Trophoblast cell (in vitro differentiated cells and primary cell): Measurements from ENCODE around the gene MYOD1.

Experiments
- DNase-seq, 2 donors: peaks; one replicate each; pipeline ENCODE4 v3.0.0-alpha.2; 2016
- H2AFZ ChIP-seq: 2 replicates; pipeline ENCODE4 v1.6.1; 2013; ENCODE audit warnings: low read length, moderate library complexity, mild to moderate bottlenecking; ENCODE audit not compliant: insufficient read depth, poor library complexity
- H2AK5ac ChIP-seq: 2 replicates; pipeline ENCODE4 v1.6.1; 2013; ENCODE audit warnings: mild to moderate bottlenecking, low read length
- H2BK120ac ChIP-seq: 2 replicates; pipeline ENCODE4 v1.6.1; 2013; ENCODE audit warnings: low read length, mild to moderate bottlenecking, moderate library complexity; ENCODE audit not compliant: insufficient read depth, poor library complexity
- H2BK12ac ChIP-seq: 2 replicates; pipeline ENCODE4 v1.6.1; 2013; ENCODE audit warnings: mild to moderate bottlenecking, low read length, moderate library complexity
- H2BK5ac ChIP-seq: 2 replicates; pipeline ENCODE4 v1.6.1; 2013; ENCODE audit warnings: low read length, low read depth, moderate library complexity, mild to moderate bottlenecking; ENCODE audit not compliant: poor library complexity
- H3K14ac ChIP-seq: 2 replicates; pipeline ENCODE4 v1.6.1; 2013; ENCODE audit warnings: mild to moderate bottlenecking, low read length
- H3K18ac ChIP-seq: 2 replicates; pipeline ENCODE4 v1.6.1; 2013; ENCODE audit warnings: mild to moderate bottlenecking, low read length
- H3K23ac ChIP-seq: 2 replicates; pipeline ENCODE4 v1.6.1; 2013; ENCODE audit warnings: low read length
- H3K27ac ChIP-seq: 2 replicates; pipeline ENCODE4 v1.5.1; 2013; ENCODE audit warnings: low read depth, mild to moderate bottlenecking, inconsistent platforms, low read length, moderate library complexity
- H3K27me3 ChIP-seq: 2 replicates; pipeline ENCODE4 v1.6.1; 2013; ENCODE audit warnings: inconsistent platforms, mild to moderate bottlenecking, low read length, moderate library complexity; ENCODE audit not compliant: insufficient read depth
- H3K36me3 ChIP-seq, 2 experiments: 1 replicate in 1 of 2; 2 replicates in 1 of 2; pipeline ENCODE4 v1.6.1; 2013; ENCODE audit warnings: low read length in 2 of 2, mild to moderate bottlenecking in 2 of 2, moderate library complexity in 1 of 2; ENCODE audit not compliant: insufficient read depth in 2 of 2, control insufficient read depth in 1 of 2
- H3K4ac ChIP-seq: 2 replicates; pipeline ENCODE4 v1.6.1; 2013; ENCODE audit warnings: low read depth, mild to moderate bottlenecking, low read length, moderate library complexity
- H3K4me1 ChIP-seq, 2 experiments: 1 replicate in 1 of 2; 2 replicates in 1 of 2; pipeline ENCODE4 v1.6.1; 2013; ENCODE audit warnings: low read length in 2 of 2, mild to moderate bottlenecking in 2 of 2, moderate library complexity in 1 of 2; ENCODE audit not compliant: insufficient read depth in 2 of 2, control insufficient read depth in 1 of 2
- H3K4me2 ChIP-seq: 2 replicates; pipeline ENCODE4 v1.6.1; 2013; ENCODE audit warnings: inconsistent platforms, mild to moderate bottlenecking, low read length, moderate library complexity
- H3K4me3 ChIP-seq: 2 replicates; pipeline ENCODE4 v1.5.1; 2013; ENCODE audit warnings: mild to moderate bottlenecking, low read depth, low read length, inconsistent platforms
- H3K79me1 ChIP-seq: one replicate; pipeline ENCODE4 v1.6.1; 2013; ENCODE audit warnings: low read length
- H3K79me2 ChIP-seq: 2 replicates; pipeline ENCODE4 v1.6.1; 2013; ENCODE audit warnings: low read length, mild to moderate bottlenecking; ENCODE audit not compliant: control insufficient read depth, insufficient read depth, poor library complexity
- H3K9ac ChIP-seq: 2 replicates; pipeline ENCODE4 v1.6.1; 2013; ENCODE audit warnings: mild to moderate bottlenecking, low read length
- H3K9me3 ChIP-seq: 2 replicates; pipeline ENCODE4 v1.6.1; 2013; ENCODE audit warnings: low read depth, mild to moderate bottlenecking, control low read depth, inconsistent platforms, low read length; ENCODE audit not compliant: insufficient read depth
- H4K12ac ChIP-seq: 2 replicates; pipeline ENCODE4 v1.6.1; 2013; ENCODE audit warnings: low read depth, mild to moderate bottlenecking, low read length, moderate library complexity
- H4K8ac ChIP-seq: 2 replicates; pipeline ENCODE4 v1.6.1; 2013; ENCODE audit warnings: low read depth, mild to moderate bottlenecking, low read length, moderate library complexity
- H4K91ac ChIP-seq: one replicate; pipeline ENCODE4 v1.6.1; 2013; ENCODE audit warnings: low read depth, mild to moderate bottlenecking, low read length, moderate library complexity
- WGBS: extraction: QIAGEN DNeasy Blood & Tissue Kit; methylation state at CpG from one replicate; pipeline ENCODE4 v1.1.7; 2013; ENCODE audit warnings: missing lambda C conversion rate; ENCODE audit not compliant: insufficient read length, insufficient coverage; ENCODE audit errors: extremely low coverage; 5-methylcytosine and 5-hydroxymethylcytosine counted together

MYOD1 gene

DNA sequence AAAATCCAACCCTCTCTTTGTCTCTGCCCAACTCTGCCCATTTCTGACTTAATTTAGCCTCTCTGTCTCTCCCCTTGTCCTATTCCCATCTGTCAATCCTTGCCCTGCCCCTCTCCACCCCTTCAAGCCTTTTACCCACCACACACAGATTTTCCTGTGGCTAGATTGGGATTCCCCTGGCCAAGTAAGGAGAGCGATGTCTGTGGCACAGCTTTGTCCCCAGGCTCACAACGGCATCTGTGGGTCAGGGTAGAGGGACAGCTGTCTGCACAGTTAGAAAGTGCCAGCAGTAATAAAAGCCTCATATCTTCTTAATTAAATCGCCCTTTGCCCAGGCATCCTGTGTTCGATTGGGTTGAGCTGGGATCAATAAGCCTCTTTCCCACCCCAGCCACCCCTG lies 13.9 kb downstream of the MYOD1 start:
- no peak overlapping the region for H3K27ac ChIP-seq
- no peak overlapping the region for H2AFZ ChIP-seq
- no peak overlapping the region for H3K14ac ChIP-seq
- H3K4me3 ChIP-seq, result no peak overlapping the region
- DNase-seq, result no peak
- H3K79me1 ChIP-seq, result no peaks in the 10 kb centered on the region
- no peak overlapping the region for H2AK5ac ChIP-seq
- no peaks in the 10 kb centered on the region for H3K36me3 ChIP-seq
- WGBS, result no CpG with 5 or more reads among the region's 4 CpGs
- H3K4me2 ChIP-seq, result no peak overlapping the region
- H3K18ac ChIP-seq, result no peak overlapping the region
- peaks cover 40% of the 10 kb centered on the region for H3K27me3 ChIP-seq
- no peak overlapping the region for H4K12ac ChIP-seq
- no peak overlapping the region for H4K8ac ChIP-seq
- peaks cover 3 to 6% of the 10 kb centered on the region in 2 experiments for H3K4me1 ChIP-seq
- H3K23ac ChIP-seq, result no peak overlapping the region
- no peak overlapping the region for H2BK120ac ChIP-seq
- H2BK5ac ChIP-seq, result no peak overlapping the region
- H4K91ac ChIP-seq, result no peak overlapping the region
- no peaks in the 10 kb centered on the region for H3K79me2 ChIP-seq
- H3K4ac ChIP-seq, result no peak overlapping the region
- H3K9me3 ChIP-seq, result peaks cover 11% of the 10 kb centered on the region
- no peak overlapping the region for H3K9ac ChIP-seq
- no peak overlapping the region for H2BK12ac ChIP-seq

DNA sequence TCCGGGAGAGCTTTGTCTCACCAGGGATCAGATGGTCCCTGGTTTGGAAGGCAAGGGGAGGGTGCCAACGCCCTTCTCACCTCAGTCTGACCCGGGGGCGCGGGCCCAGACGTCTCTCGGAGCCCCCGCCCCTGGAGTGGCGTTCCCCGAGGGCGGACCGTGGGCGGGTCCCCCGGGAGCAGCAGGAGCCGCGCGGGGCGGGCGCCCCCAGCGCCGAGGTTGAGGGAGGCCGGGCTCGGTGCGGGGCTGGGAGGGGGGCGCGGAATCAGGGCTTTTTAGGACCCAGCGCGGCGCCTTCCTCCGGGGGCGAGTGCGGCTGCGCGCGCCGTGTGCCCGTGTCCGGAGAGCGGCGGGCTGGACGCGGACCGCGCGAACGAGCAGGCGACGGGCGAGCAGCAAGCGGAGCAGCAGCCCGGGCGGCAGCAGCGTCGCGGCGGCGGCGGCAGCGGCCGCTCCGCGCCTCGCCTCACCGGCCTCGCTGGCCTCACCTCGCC lies 15.1 kb downstream of the MYOD1 start, which contains the start of gene KCNC1:
Gene KCNC1, plus strand, starts transcription at position 364 of the 494 bp plus-strand sequence. CDS start 1,222 bp downstream, outside the sequence.
- Histone ChIP-seq H2BK5ac (no peak within 1 kb of the TSS), H4K91ac (no peak within 1 kb of the TSS), H3K27me3 (peaks cover 40% of the 10 kb centered on the region), H3K79me1 (no peaks in the 10 kb centered on the region), H2BK120ac (no peak within 1 kb of the TSS), H2AK5ac (no peak within 1 kb of the TSS), H3K4ac (no peak within 1 kb of the TSS), H2BK12ac (no peak within 1 kb of the TSS), H2AFZ (no peak within 1 kb of the TSS), H3K9ac (no peak within 1 kb of the TSS), H3K4me2 (peak within 1 kb of the TSS; percentile 83), H3K9me3 (peaks cover 11% of the 10 kb centered on the region), H3K18ac (no peak within 1 kb of the TSS), H3K36me3 (no peaks in the 10 kb centered on the region), H3K4me1 (peaks cover 3 to 6% of the 10 kb centered on the region in 2 experiments), H3K23ac (peak within 1 kb of the TSS; percentile 27), H4K8ac (no peak within 1 kb of the TSS), H4K12ac (no peak within 1 kb of the TSS), H3K14ac (no peak within 1 kb of the TSS), H3K27ac (no peak within 1 kb of the TSS), H3K79me2 (no peaks in the 10 kb centered on the region), H3K4me3 (peak within 1 kb of the TSS; percentile 54)
- no CpG with 5 or more reads among the region's 66 CpGs for WGBS
- peak; percentile 10 to 48 for DNase-seq

DNA sequence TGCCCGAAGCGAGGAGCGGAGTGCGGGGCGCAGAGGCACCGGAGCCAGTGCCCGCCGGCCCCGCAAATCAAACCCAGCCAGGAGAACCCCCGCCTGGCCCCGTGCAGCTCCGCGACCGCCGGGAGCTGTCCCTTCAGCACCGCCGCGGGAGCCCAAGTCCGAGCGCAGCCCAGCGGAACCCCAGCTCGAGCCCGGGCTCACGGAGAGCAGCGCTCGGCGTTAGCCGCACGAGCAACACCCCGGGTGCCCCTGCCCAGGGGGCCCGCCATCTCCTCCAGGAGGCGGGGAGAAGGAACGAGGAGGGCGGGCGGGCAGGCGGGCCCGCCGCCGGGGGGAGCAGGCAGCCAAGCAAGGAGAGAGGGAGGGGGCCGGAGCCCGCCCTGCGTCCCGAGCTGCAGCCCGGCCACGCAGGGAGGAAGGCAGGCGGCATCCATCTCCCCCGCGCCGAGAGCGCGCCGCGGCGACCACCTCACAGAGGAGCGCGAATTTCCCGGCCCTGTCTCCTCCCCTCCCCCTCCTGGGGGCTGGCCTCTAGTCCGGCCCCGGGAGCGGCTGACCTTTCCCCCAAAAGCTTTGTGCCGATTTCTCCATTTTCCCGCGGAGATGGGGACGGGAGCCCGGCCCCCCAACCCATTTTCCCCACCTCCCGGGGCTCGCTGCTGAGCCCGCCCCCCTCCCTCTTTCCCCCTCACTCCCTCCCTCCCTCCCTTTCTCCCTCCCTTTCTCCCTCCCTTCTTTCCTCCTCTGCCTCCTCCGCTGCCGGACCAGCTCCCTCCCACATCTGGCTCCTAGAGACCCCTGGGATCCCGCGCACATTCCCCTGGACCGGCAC lies 15.8 kb downstream of the MYOD1 start:
- H3K23ac ChIP-seq, result no peak overlapping the region
- H3K36me3 ChIP-seq, result no peaks in the 10 kb centered on the region
- H2BK5ac ChIP-seq, result no peak overlapping the region
- peak overlapping the region; percentile 54 for H3K4me3 ChIP-seq
- no peak overlapping the region for H3K18ac ChIP-seq
- H4K91ac ChIP-seq, result no peak overlapping the region
- H3K27ac ChIP-seq, result no peak overlapping the region
- no peak overlapping the region for H3K4ac ChIP-seq
- H3K9me3 ChIP-seq, result peaks cover 15% of the 10 kb centered on the region
- H3K27me3 ChIP-seq, result peaks cover 40% of the 10 kb centered on the region
- no peak overlapping the region for H2BK120ac ChIP-seq
- H3K9ac ChIP-seq, result no peak overlapping the region
- H3K4me1 ChIP-seq, result peaks cover 3 to 6% of the 10 kb centered on the region in 2 experiments
- no peaks in the 10 kb centered on the region for H3K79me1 ChIP-seq
- no peak overlapping the region for H2AK5ac ChIP-seq
- no peak overlapping the region for H4K8ac ChIP-seq
- H3K79me2 ChIP-seq, result no peaks in the 10 kb centered on the region
- no peak overlapping the region for H2BK12ac ChIP-seq
- H4K12ac ChIP-seq, result no peak overlapping the region
- H3K14ac ChIP-seq, result no peak overlapping the region
- peak overlapping the region; percentile 83 for H3K4me2 ChIP-seq
- DNase-seq, result peak; percentile 33 to 69
- no CpG with 5 or more reads among the region's 73 CpGs for WGBS
- H2AFZ ChIP-seq, result no peak overlapping the region

DNA sequence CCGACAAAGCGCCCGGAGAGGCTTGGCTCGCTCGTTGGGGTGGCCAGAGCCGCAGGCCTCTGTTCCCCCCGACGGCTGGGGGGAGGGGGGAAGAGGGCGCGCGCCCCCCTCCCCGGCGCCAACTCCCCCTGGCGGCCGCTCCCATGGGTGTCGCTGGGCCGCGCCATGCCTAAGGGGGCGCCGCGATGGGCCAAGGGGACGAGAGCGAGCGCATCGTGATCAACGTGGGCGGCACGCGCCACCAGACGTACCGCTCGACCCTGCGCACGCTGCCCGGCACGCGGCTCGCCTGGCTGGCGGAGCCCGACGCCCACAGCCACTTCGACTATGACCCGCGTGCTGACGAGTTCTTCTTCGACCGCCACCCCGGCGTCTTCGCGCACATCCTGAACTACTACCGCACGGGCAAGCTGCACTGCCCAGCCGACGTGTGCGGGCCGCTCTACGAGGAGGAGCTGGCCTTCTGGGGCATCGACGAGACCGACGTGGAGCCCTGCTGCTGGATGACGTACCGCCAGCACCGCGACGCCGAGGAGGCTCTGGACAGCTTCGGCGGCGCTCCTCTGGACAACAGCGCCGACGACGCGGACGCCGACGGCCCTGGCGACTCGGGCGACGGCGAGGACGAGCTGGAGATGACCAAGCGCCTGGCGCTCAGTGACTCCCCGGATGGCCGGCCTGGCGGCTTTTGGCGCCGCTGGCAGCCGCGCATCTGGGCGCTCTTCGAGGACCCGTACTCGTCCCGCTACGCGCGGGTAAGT lies 16.6 kb downstream of the MYOD1 start:
- no peak overlapping the region for H4K91ac ChIP-seq
- H3K4me1 ChIP-seq, result peaks cover 3 to 6% of the 10 kb centered on the region in 2 experiments
- no peak for DNase-seq
- H4K12ac ChIP-seq, result no peak overlapping the region
- peaks cover 15% of the 10 kb centered on the region for H3K9me3 ChIP-seq
- no peak overlapping the region for H2AK5ac ChIP-seq
- no peak overlapping the region for H2BK120ac ChIP-seq
- no peak overlapping the region for H3K27ac ChIP-seq
- no peak overlapping the region for H3K4me3 ChIP-seq
- H4K8ac ChIP-seq, result no peak overlapping the region
- no peak overlapping the region for H3K23ac ChIP-seq
- no peaks in the 10 kb centered on the region for H3K36me3 ChIP-seq
- no peak overlapping the region for H2BK12ac ChIP-seq
- no peak overlapping the region for H3K9ac ChIP-seq
- H3K4ac ChIP-seq, result no peak overlapping the region
- no peak overlapping the region for H3K14ac ChIP-seq
- no peaks in the 10 kb centered on the region for H3K79me1 ChIP-seq
- H3K18ac ChIP-seq, result no peak overlapping the region
- H2BK5ac ChIP-seq, result no peak overlapping the region
- H3K4me2 ChIP-seq, result no peak overlapping the region
- WGBS, result no CpG with 5 or more reads among the region's 102 CpGs
- no peaks in the 10 kb centered on the region for H3K79me2 ChIP-seq
- H3K27me3 ChIP-seq, result peaks cover 40% of the 10 kb centered on the region
- H2AFZ ChIP-seq, result no peak overlapping the region
